Keratinocyte (primary cell): Measurements from ENCODE around the gene NPTX1. TPM values are rescaled to one million over a fixed set of nuclear protein-coding genes. Genes with fewer than 3 reads are reported as not detected.

Experiments
- DNase-seq: peaks from one replicate; pipeline ENCODE4 v3.0.0-alpha.2; 2011; ENCODE audit warnings: low read depth, missing footprints, low spot score
- FAIRE-seq: peaks from 2 replicates; lab custom pipeline; 2011; peaks lifted over from hg19 to GRCh38; lab: Jason Lieb, UNC
- H2AFZ ChIP-seq: 2 replicates; pipeline ENCODE4 v1.6.0; 2012; ENCODE audit warnings: low read length, control low read depth, inconsistent platforms; ENCODE audit not compliant: control insufficient read depth
- H3K27ac ChIP-seq: 2 replicates; pipeline ENCODE4 v1.5.1; 2011; ENCODE audit warnings: low read length; ENCODE audit not compliant: control insufficient read depth, insufficient read depth
- H3K27me3 ChIP-seq: 3 replicates; pipeline ENCODE4 v1.6.0; 2011; ENCODE audit warnings: low read length; ENCODE audit not compliant: control insufficient read depth, insufficient read depth; ENCODE audit errors: extremely low read depth
- H3K36me3 ChIP-seq, 2 experiments: 2 replicates in 1 of 2; 3 replicates in 1 of 2; pipeline ENCODE4 v1.5.1; 2011; ENCODE audit warnings: low read length in 2 of 2, mild to moderate bottlenecking in 1 of 2; ENCODE audit not compliant: control insufficient read depth in 2 of 2, insufficient read depth in 2 of 2; ENCODE audit errors: extremely low read depth in 1 of 2
- H3K4me1 ChIP-seq: 3 replicates; pipeline ENCODE4 v1.5.1; 2011; ENCODE audit warnings: low read length; ENCODE audit not compliant: control insufficient read depth, insufficient read depth; ENCODE audit errors: extremely low read depth
- H3K4me2 ChIP-seq: 3 replicates; pipeline ENCODE4 v1.6.0; 2011; ENCODE audit warnings: low read depth, low read length; ENCODE audit not compliant: control insufficient read depth, insufficient read depth; ENCODE audit errors: extremely low read depth
- H3K4me3 ChIP-seq, 3 experiments: fragments of 200-600 bp in 1 of 3; sonication (generic) in 1 of 3; 2 replicates in 2 of 3; 3 replicates in 1 of 3; pipeline ENCODE4 v1.5.1; 2011 to 2016; ENCODE audit warnings: low read length in 3 of 3, mild to moderate bottlenecking in 3 of 3, control low read depth in 2 of 3, inconsistent platforms in 1 of 3, low read depth in 1 of 3, mixed read lengths in 1 of 3, mixed run types in 1 of 3, moderate library complexity in 1 of 3; ENCODE audit not compliant: control insufficient read depth in 2 of 3, insufficient read depth in 2 of 3; ENCODE audit errors: extremely low read depth in 1 of 3
- H3K79me2 ChIP-seq: 2 replicates; pipeline ENCODE4 v1.6.0; 2012; ENCODE audit warnings: low read length; ENCODE audit not compliant: control insufficient read depth, insufficient read depth
- H3K9ac ChIP-seq: 3 replicates; pipeline ENCODE4 v1.6.0; 2011; ENCODE audit warnings: low read length; ENCODE audit not compliant: control insufficient read depth, insufficient read depth; ENCODE audit errors: extremely low read depth
- H3K9me1 ChIP-seq: 3 replicates; pipeline ENCODE4 v1.6.0; 2011; ENCODE audit warnings: low read length; ENCODE audit not compliant: control insufficient read depth, insufficient read depth; ENCODE audit errors: extremely low read depth
- H3K9me3 ChIP-seq: 2 replicates; pipeline ENCODE4 v1.5.1; 2012; ENCODE audit warnings: low read depth, low read length; ENCODE audit not compliant: control insufficient read depth
- H4K20me1 ChIP-seq: 3 replicates; pipeline ENCODE4 v1.6.0; 2011; ENCODE audit warnings: low read length; ENCODE audit not compliant: control insufficient read depth, insufficient read depth; ENCODE audit errors: extremely low read depth
- EZH2 ChIP-seq: IDR thresholded peaks from one replicate; pipeline ENCODE4 v1.6.1; 2012; ENCODE audit warnings: inconsistent platforms, mild to moderate bottlenecking, low read length, moderate library complexity
- dilution Hi-C: fragments of 300-500 bp; cut with MboI; formaldehyde crosslinking; loops from one replicate; pipeline ENCODE4 v1.7.0; 2020; ENCODE audit warnings: low sequenced_read_pairs; ENCODE audit not compliant: extremely low pct_ligation_motif_present
- polyA plus RNA-seq, 5 experiments: library from polyadenylated mRNA; depleted of rRNA in 3 of 5; stranded (reverse) in 3 of 5; stranded (forward) in 1 of 5; unstranded in 1 of 5; fragments of >200 nt; gene quantifications; 1 replicate in 1 of 5; 2 replicates in 3 of 5; 3 replicates in 1 of 5; pipeline versions ENCODE4 v1.2.1 to v1.2.3, GENCODE V29; 2011 to 2012; ENCODE audit warnings: missing spikeins in 2 of 5, low read depth in 1 of 5, low replicate concordance in 1 of 5
- TF ChIP-seq, protein P1 (sequence below), 3 experiments: IDR thresholded peaks in 1 of 3; conservative IDR thresholded peaks in 1 of 3; optimal IDR thresholded peaks in 1 of 3; 2 replicates in 2 of 3; 3 replicates in 1 of 3; pipeline versions ENCODE3 to v1.5.1; 2011; ENCODE audit warnings: low read length in 3 of 3, mild to moderate bottlenecking in 3 of 3, moderate library complexity in 2 of 3, control low read depth in 1 of 3, inconsistent platforms in 1 of 3; ENCODE audit not compliant: insufficient read depth in 2 of 3; ENCODE audit errors: extremely low read depth in 1 of 3

NPTX1 gene
- polyA plus RNA-seq, 1 donor (not counting 4 experiments of a cell fraction or from before 2014, with no cell fraction given), result 0.03 TPM

DNA sequence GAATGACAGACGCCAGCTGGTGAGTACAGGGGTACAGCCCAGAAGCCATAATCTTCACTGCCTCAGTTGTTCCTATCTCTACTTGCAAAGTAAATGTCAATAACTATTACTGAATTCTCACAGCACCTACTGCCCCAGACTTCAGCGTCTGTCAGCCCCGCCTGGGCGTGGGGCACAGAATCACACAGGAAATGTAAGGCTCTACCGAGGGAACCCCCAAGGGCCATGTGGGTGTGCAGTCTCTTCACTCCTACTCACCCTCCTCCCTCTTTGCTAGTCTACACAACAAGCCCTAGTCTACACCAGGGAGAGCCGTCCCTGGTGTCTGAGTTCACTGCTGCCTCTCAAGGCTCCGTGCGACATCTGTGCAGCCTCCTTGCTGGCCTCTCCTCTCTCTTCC, 4.5 kb downstream of the NPTX1 start:
- Histone ChIP-seq H2AFZ (no peak overlapping the region), H3K9me3 (no peaks in the 10 kb centered on the region), H3K4me2 (no peak overlapping the region), H3K4me1 (peaks cover 7% of the 10 kb centered on the region), H3K27ac (no peak overlapping the region), H3K9ac (no peak overlapping the region), H4K20me1 (peaks cover 3% of the 10 kb centered on the region), H3K79me2 (no peaks in the 10 kb centered on the region), H3K36me3 (no peaks in the 10 kb centered on the region), H3K27me3 (peaks cover 88% of the 10 kb centered on the region), H3K9me1 (no peaks in the 10 kb centered on the region), H3K4me3 (no peak overlapping the region)
- DNase-seq (no peak), FAIRE-seq (no peak)
- TF ChIP-seq, protein P1, sequence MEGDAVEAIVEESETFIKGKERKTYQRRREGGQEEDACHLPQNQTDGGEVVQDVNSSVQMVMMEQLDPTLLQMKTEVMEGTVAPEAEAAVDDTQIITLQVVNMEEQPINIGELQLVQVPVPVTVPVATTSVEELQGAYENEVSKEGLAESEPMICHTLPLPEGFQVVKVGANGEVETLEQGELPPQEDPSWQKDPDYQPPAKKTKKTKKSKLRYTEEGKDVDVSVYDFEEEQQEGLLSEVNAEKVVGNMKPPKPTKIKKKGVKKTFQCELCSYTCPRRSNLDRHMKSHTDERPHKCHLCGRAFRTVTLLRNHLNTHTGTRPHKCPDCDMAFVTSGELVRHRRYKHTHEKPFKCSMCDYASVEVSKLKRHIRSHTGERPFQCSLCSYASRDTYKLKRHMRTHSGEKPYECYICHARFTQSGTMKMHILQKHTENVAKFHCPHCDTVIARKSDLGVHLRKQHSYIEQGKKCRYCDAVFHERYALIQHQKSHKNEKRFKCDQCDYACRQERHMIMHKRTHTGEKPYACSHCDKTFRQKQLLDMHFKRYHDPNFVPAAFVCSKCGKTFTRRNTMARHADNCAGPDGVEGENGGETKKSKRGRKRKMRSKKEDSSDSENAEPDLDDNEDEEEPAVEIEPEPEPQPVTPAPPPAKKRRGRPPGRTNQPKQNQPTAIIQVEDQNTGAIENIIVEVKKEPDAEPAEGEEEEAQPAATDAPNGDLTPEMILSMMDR (optimal IDR thresholded peaks at IDR 0.05 in 1 of 3, IDR thresholded peaks at IDR 0.05 in 1 of 3, conservative IDR thresholded peaks at IDR 0.05 in 1 of 3; ENCODE audit: extremely low read depth in 1 of 3, insufficient read depth in 2 of 3, low read length in 3 of 3), result no peak
- dilution Hi-C loops, result no loop called here

DNA sequence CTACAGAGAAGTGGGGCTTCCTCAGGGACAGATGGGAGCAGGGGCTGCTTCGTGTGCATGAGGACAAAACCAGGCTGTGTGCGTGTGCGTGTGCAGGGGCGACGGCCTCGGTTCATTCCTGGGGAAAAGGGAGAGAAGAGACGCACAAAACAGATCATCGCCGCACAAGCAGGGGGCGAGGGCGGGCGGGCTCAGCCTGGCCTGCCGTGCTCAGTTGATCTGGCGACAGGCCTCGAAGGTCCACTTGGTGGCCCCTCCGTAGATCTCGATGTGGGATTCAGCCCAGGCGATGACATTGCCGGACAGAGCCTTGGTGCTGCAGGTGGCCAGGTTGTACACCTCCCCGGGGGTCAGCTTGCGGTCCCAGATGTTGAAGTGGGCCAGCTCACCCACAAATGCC, 5.8 kb downstream of the NPTX1 start:
- peaks cover 7% of the 10 kb centered on the region for H3K4me1 ChIP-seq
- FAIRE-seq (no peak), DNase-seq (no peak)
- no peaks in the 10 kb centered on the region for H3K9me3 ChIP-seq
- no peak overlapping the region for H3K4me2 ChIP-seq
- H3K9me1 ChIP-seq, result no peaks in the 10 kb centered on the region
- dilution Hi-C loops, result no loop called here
- no peak overlapping the region for H2AFZ ChIP-seq
- H3K4me3 ChIP-seq, result no peak overlapping the region
- peaks cover 3% of the 10 kb centered on the region for H4K20me1 ChIP-seq
- no peaks in the 10 kb centered on the region for H3K36me3 ChIP-seq
- H3K79me2 ChIP-seq, result no peaks in the 10 kb centered on the region
- TF ChIP-seq, protein P1 (optimal IDR thresholded peaks at IDR 0.05 in 1 of 3, IDR thresholded peaks at IDR 0.05 in 1 of 3, conservative IDR thresholded peaks at IDR 0.05 in 1 of 3; ENCODE audit: extremely low read depth in 1 of 3, insufficient read depth in 2 of 3, low read length in 3 of 3), result no peak
- TF ChIP-seq EZH2, result no peak
- H3K27ac ChIP-seq, result no peak overlapping the region
- peaks cover 85% of the 10 kb centered on the region for H3K27me3 ChIP-seq
- no peak overlapping the region for H3K9ac ChIP-seq
